GM12878 (cell line): ENCODE measurements around the gene NCKAP5. TPM values are rescaled to one million over a fixed set of nuclear protein-coding genes. Genes with fewer than 3 reads are reported as not detected.

Source experiments
- ATAC-seq: fragments of 200-7000 bp; cut with Tn5 transposase; 3 replicates; pipeline ENCODE4 v1.9.1; 2020; ENCODE audit warnings: mild to moderate bottlenecking, moderate library complexity
- BruUV-seq: library from RNA; stranded (reverse); fragments of 400-500 nt; replicated peaks from 2 replicates; lab custom pipeline; 2021; lab: Mats Ljungman, UMichigan
- CTCF ChIA-PET: fragments of 300-600 bp; sonication (Branson Sonifier 250); formaldehyde crosslinking; extraction: SDS; loops from one replicate; lab custom pipeline; 2021; ENCODE audit warnings: inconsistent platforms; lab: Yijun Ruan, JAX
- POLR2A ChIA-PET: fragments of 350-600 bp; formaldehyde crosslinking; extraction: SDS; loops from one replicate; lab custom pipeline; 2021; ENCODE audit warnings: inconsistent platforms; lab: Charles Lee
- RAD21 ChIA-PET: fragments of 300-600 bp; sonication (Branson Sonifier 250); formaldehyde crosslinking; loops from one replicate; lab custom pipeline; 2023; ENCODE audit warnings: antibody characterized with exemption; ENCODE audit not compliant: unreplicated experiment; lab: Charles Lee
- SMC1A ChIA-PET: fragments of 300-600 bp; sonication (Branson Sonifier 250); formaldehyde crosslinking; loops from one replicate; lab custom pipeline; 2023; ENCODE audit not compliant: unreplicated experiment, uncharacterized antibody; lab: Charles Lee
- DNase-seq: peaks from one replicate; pipeline ENCODE4 v3.0.0-alpha.2; 2011; ENCODE audit warnings: low read depth, low spot score
- FAIRE-seq: peaks from 3 replicates; lab custom pipeline; 2011; peaks lifted over from hg19 to GRCh38; lab: Jason Lieb, UNC
- H2AFZ ChIP-seq: 2 replicates; pipeline ENCODE4 v1.6.0; 2011; ENCODE audit warnings: low read depth, low read length, control low read depth; ENCODE audit not compliant: control insufficient read depth
- H3K27ac ChIP-seq: 2 replicates; pipeline ENCODE4 v1.5.1; 2011; ENCODE audit warnings: control low read depth; ENCODE audit not compliant: control insufficient read depth, insufficient read depth
- H3K27me3 ChIP-seq, 2 experiments: replicated peaks in 1 of 2; 2 replicates each; pipeline versions ENCODE4 v1.6.0 to v1.6.1; 2011; ENCODE audit warnings: low read length in 1 of 2; ENCODE audit not compliant: control insufficient read depth in 2 of 2, insufficient read depth in 2 of 2
- H3K36me3 ChIP-seq, 2 experiments: 2 replicates each; pipeline ENCODE4 v1.5.1; 2011; ENCODE audit warnings: low read length in 1 of 2; ENCODE audit not compliant: control insufficient read depth in 2 of 2, insufficient read depth in 2 of 2
- H3K4me1 ChIP-seq: 2 replicates; pipeline ENCODE4 v1.6.1; 2011; ENCODE audit warnings: mild to moderate bottlenecking, low read length, moderate library complexity, mixed read lengths; ENCODE audit not compliant: control insufficient read depth, insufficient read depth
- H3K4me2 ChIP-seq: 2 replicates; pipeline ENCODE4 v1.6.0; 2011; ENCODE audit warnings: control low read depth; ENCODE audit not compliant: control insufficient read depth, insufficient read depth
- H3K4me3 ChIP-seq: fragments of 200-600 bp; sonication (generic); 2 replicates; pipeline ENCODE4 v1.5.1; 2016
- H3K79me2 ChIP-seq: 2 replicates; pipeline ENCODE4 v1.6.0; 2011; ENCODE audit warnings: low read length; ENCODE audit not compliant: control insufficient read depth, insufficient read depth
- H3K9ac ChIP-seq: 2 replicates; pipeline ENCODE4 v1.8.0; 2011; ENCODE audit warnings: low read length, control low read depth, mixed read lengths; ENCODE audit not compliant: control insufficient read depth, insufficient read depth
- H3K9me3 ChIP-seq: replicated peaks from 3 replicates; pipeline ENCODE4 v1.5.1; 2011; ENCODE audit warnings: mild to moderate bottlenecking, low read length; ENCODE audit not compliant: control insufficient read depth, insufficient read depth
- H4K20me1 ChIP-seq: 2 replicates; pipeline ENCODE4 v1.6.0; 2011; ENCODE audit not compliant: control insufficient read depth, insufficient read depth
- CBFB ChIP-seq: IDR thresholded peaks from 2 replicates; pipeline ENCODE4 v1.6.1; 2016; ENCODE audit warnings: antibody characterized with exemption, low read depth
- DPF2 ChIP-seq: fragments of 450-650 bp; IDR thresholded peaks from 2 replicates; pipeline ENCODE4 v1.6.1; 2017; ENCODE audit warnings: mild to moderate bottlenecking
- NFXL1 ChIP-seq: fragments of 450-650 bp; IDR thresholded peaks from 2 replicates; pipeline ENCODE4 v1.6.1; 2017; ENCODE audit warnings: antibody characterized with exemption, mild to moderate bottlenecking, borderline replicate concordance
- PKNOX1 ChIP-seq: fragments of 450-650 bp; IDR thresholded peaks from 2 replicates; pipeline ENCODE4 v1.6.1; 2016; ENCODE audit warnings: mild to moderate bottlenecking
- SREBF1 ChIP-seq: IDR thresholded peaks from 2 replicates; pipeline ENCODE4 v1.6.1; 2012; ENCODE audit warnings: mild to moderate bottlenecking, low read length
- ZBTB33 ChIP-seq: fragments of 450-650 bp; IDR thresholded peaks from 2 replicates; pipeline ENCODE4 v1.6.1; 2017; ENCODE audit warnings: mild to moderate bottlenecking
- WGBS: methylation state at CpG from one replicate; pipeline ENCODE4 v1.1.6; 2016; ENCODE audit warnings: low lambda C conversion rate; ENCODE audit not compliant: insufficient replicate concordance, insufficient coverage; ENCODE audit errors: missing lambda C conversion rate; 5-methylcytosine and 5-hydroxymethylcytosine counted together
- in situ Hi-C: fragments of 300-500 bp; cut with MboI; formaldehyde crosslinking; loops from 9 replicates; pipeline ENCODE4 v1.14.3; 2018; ENCODE audit warnings: mixed read lengths
- intact Hi-C: fragments of 100-400 bp; cut with micrococcal nuclease; formaldehyde crosslinking; loops from one replicate; pipeline ENCODE4 v1.14.2; 2022; ENCODE audit not compliant: unreplicated experiment
- polyA plus RNA-seq, 11 experiments: library from polyadenylated mRNA; depleted of rRNA in 4 of 11; unstranded in 6 of 11; stranded (reverse) in 5 of 11; fragments of >200 nt; fragmentation: Nextera tagmentation in 4 of 11; fragmentation: Illumina TruSeq in 1 of 11; extraction: Ambion mirVana in 4 of 11; extraction: Trizol in 1 of 11; gene quantifications; 1 replicate in 1 of 11; 2 replicates in 10 of 11; pipeline versions ENCODE4 v1.2.1 to v1.2.3, GENCODE V29; 2011 to 2016; ENCODE audit warnings: inconsistent platforms in 2 of 11, missing spikeins in 2 of 11, low read depth in 1 of 11
- total RNA-seq, 4 experiments: library from RNA; depleted of rRNA in 3 of 4; stranded (reverse); fragments of >200 nt in 3 of 4; fragmentation: Illumina TruSeq in 1 of 4; extraction: Trizol in 1 of 4; gene quantifications; 2 replicates each; pipeline versions ENCODE4 v1.2.1 to v1.2.3, GENCODE V29; 2013 to 2021

Gene NCKAP5
- total and polyA plus RNA-seq, 10 of the 15 experiments (the other 5 are each of a cell fraction or from before 2014, with no cell fraction given) = 0.06 to 0.44 (median 0.16) TPM

- TF ChIP-seq ZBTB33 (no peak), SREBF1 (no peak), DPF2 (no peak)
Measured at GRCh38 chr2:133223226-133223625, 345.0 kb downstream of the NCKAP5 start (continued).

GRCh38 chr2:133221398-133221797, 346.9 kb downstream of the NCKAP5 start:
- FAIRE-seq = no peak
- POLR2A ChIA-PET = no interaction called here
- in situ Hi-C loops = no loop called here

More at GRCh38 chr2:133221398-133221797, 346.9 kb downstream of the NCKAP5 start:
- RAD21 ChIA-PET = no interaction called here
- SMC1A ChIA-PET = no interaction called here
- DNase-seq (no peak), ATAC-seq (no peak)
- no peak overlapping the region for H3K4me3 ChIP-seq
- H3K36me3 ChIP-seq = no peaks in the 10 kb centered on the region
- no peaks in the 10 kb centered on the region for H3K4me1 ChIP-seq
- H3K79me2 ChIP-seq = no peaks in the 10 kb centered on the region
- BruUV-seq = no TSS peak
- no peak overlapping the region for H3K4me2 ChIP-seq
- no peaks in the 10 kb centered on the region for H4K20me1 ChIP-seq
- no peaks in the 10 kb centered on the region for H3K27me3 ChIP-seq
- WGBS = 58% methylated on average over 3 of the region's 3 CpGs
- intact Hi-C loops = no loop called here
- no peak overlapping the region for H3K9ac ChIP-seq
- TF ChIP-seq ZBTB33 (no peak), PKNOX1 (no peak), CBFB (no peak), NFXL1 (no peak)
- no peak overlapping the region for H2AFZ ChIP-seq
- no peaks in the 10 kb centered on the region for H3K9me3 ChIP-seq
- no peak overlapping the region for H3K27ac ChIP-seq
- CTCF ChIA-PET = no interaction called here
